IPS-18a (cell line): Measurements from ENCODE around the gene CRACDL.
"Not testable (repeated sequence)": the region's sequence is repeated elsewhere in the genome, so short reads cannot be mapped to it uniquely, and the experiment has no call there.

ENCODE experiments used
- H3K27ac ChIP-seq: one replicate; pipeline ENCODE4 v1.5.1; 2013; ENCODE audit warnings: low read length
- H3K27me3 ChIP-seq: one replicate; pipeline ENCODE4 v1.6.1; 2013; ENCODE audit warnings: mild to moderate bottlenecking, low read length; ENCODE audit not compliant: control insufficient read depth, insufficient read depth
- H3K36me3 ChIP-seq: one replicate; pipeline ENCODE4 v1.6.1; 2013; ENCODE audit warnings: low read depth, low read length; ENCODE audit not compliant: control insufficient read depth
- H3K4me1 ChIP-seq: one replicate; pipeline ENCODE4 v1.6.1; 2013; ENCODE audit warnings: low read depth, low read length; ENCODE audit not compliant: control insufficient read depth
- H3K4me3 ChIP-seq: one replicate; pipeline ENCODE4 v1.5.1; 2013; ENCODE audit warnings: low read length
- H3K9ac ChIP-seq: one replicate; pipeline ENCODE4 v1.6.1; 2013; ENCODE audit warnings: mild to moderate bottlenecking, low read length, moderate library complexity
- H3K9me3 ChIP-seq: one replicate; pipeline ENCODE4 v1.6.1; 2013; ENCODE audit warnings: low read depth, low read length; ENCODE audit not compliant: control insufficient read depth

Gene CRACDL

GRCh38 chr2:98759338-98759737 lies 176.7 kb downstream of the CRACDL start:
- H3K9ac ChIP-seq = no peak overlapping the region
- no peaks in the 10 kb centered on the region for H3K9me3 ChIP-seq
- no peaks in the 10 kb centered on the region for H3K27me3 ChIP-seq
- H3K4me1 ChIP-seq = no peaks in the 10 kb centered on the region
- no peak overlapping the region for H3K4me3 ChIP-seq
- H3K27ac ChIP-seq = no peak overlapping the region
- no peaks in the 10 kb centered on the region for H3K36me3 ChIP-seq

- Histone ChIP-seq H3K9ac (no peak overlapping the region), H3K4me1 (no peaks in the 10 kb centered on the region), H3K4me3 (no peak overlapping the region), H3K27me3 (no peaks in the 10 kb centered on the region), H3K9me3 (no peaks in the 10 kb centered on the region), H3K27ac (no peak overlapping the region), H3K36me3 (no peaks in the 10 kb centered on the region)
Measured at GRCh38 chr2:98757904-98758421, 178.1 kb downstream of the CRACDL start.

GRCh38 chr2:98753801-98754200 lies 182.2 kb downstream of the CRACDL start:
- Histone ChIP-seq H3K27ac (no peak overlapping the region), H3K9me3 (no peaks in the 10 kb centered on the region), H3K27me3 (no peaks in the 10 kb centered on the region), H3K36me3 (no peaks in the 10 kb centered on the region), H3K9ac (no peak overlapping the region), H3K4me1 (no peaks in the 10 kb centered on the region), H3K4me3 (no peak overlapping the region)

- not testable (repeated sequence) for H3K27ac ChIP-seq, H3K36me3 ChIP-seq, H3K4me3 ChIP-seq, H3K9ac ChIP-seq, H3K9me3 ChIP-seq, H3K27me3 ChIP-seq, H3K4me1 ChIP-seq
Measured at GRCh38 chr2:98752711-98753110, 183.3 kb downstream of the CRACDL start.

- Histone ChIP-seq H3K9ac (no peak overlapping the region), H3K27ac (no peak overlapping the region), H3K9me3 (no peaks in the 10 kb centered on the region), H3K4me3 (no peak overlapping the region), H3K27me3 (no peaks in the 10 kb centered on the region), H3K36me3 (no peaks in the 10 kb centered on the region), H3K4me1 (peaks cover 5% of the 10 kb centered on the region)
Measured at GRCh38 chr2:98751748-98752147, 184.3 kb downstream of the CRACDL start.

- H3K27me3 ChIP-seq = no peaks in the 10 kb centered on the region
- H3K9me3 ChIP-seq = no peaks in the 10 kb centered on the region
- peaks cover 5% of the 10 kb centered on the region for H3K4me1 ChIP-seq
- no peak overlapping the region for H3K27ac ChIP-seq
- no peak overlapping the region for H3K9ac ChIP-seq
- no peak overlapping the region for H3K4me3 ChIP-seq
- no peaks in the 10 kb centered on the region for H3K36me3 ChIP-seq
Measured at GRCh38 chr2:98750593-98751282, 185.3 kb downstream of the CRACDL start.

GRCh38 chr2:98749066-98749450 lies 187.0 kb downstream of the CRACDL start:
- Histone ChIP-seq H3K4me1 (peaks cover 5% of the 10 kb centered on the region), H3K27ac (no peak overlapping the region), H3K9me3 (no peaks in the 10 kb centered on the region), H3K27me3 (no peaks in the 10 kb centered on the region), H3K36me3 (no peaks in the 10 kb centered on the region), H3K9ac (no peak overlapping the region), H3K4me3 (no peak overlapping the region)

- Histone ChIP-seq H3K36me3 (no peaks in the 10 kb centered on the region), H3K4me1 (peaks cover 5% of the 10 kb centered on the region), H3K9ac (no peak overlapping the region), H3K27me3 (no peaks in the 10 kb centered on the region), H3K4me3 (no peak overlapping the region), H3K27ac (no peak overlapping the region), H3K9me3 (no peaks in the 10 kb centered on the region)
Measured at GRCh38 chr2:98748292-98749065, 187.5 kb downstream of the CRACDL start.

- no peaks in the 10 kb centered on the region for H3K36me3 ChIP-seq
- H3K27me3 ChIP-seq = no peaks in the 10 kb centered on the region
- no peaks in the 10 kb centered on the region for H3K9me3 ChIP-seq
- peaks cover 5% of the 10 kb centered on the region for H3K4me1 ChIP-seq
- H3K27ac ChIP-seq = no peak overlapping the region
- no peak overlapping the region for H3K4me3 ChIP-seq
- H3K9ac ChIP-seq = no peak overlapping the region
Measured at GRCh38 chr2:98747888-98748287, 188.1 kb downstream of the CRACDL start.

GRCh38 chr2:98746426-98746825 lies 189.6 kb downstream of the CRACDL start:
- H3K27ac ChIP-seq = no peak overlapping the region
- no peak overlapping the region for H3K4me3 ChIP-seq
- no peak overlapping the region for H3K9ac ChIP-seq
- no peaks in the 10 kb centered on the region for H3K27me3 ChIP-seq
- H3K4me1 ChIP-seq = peaks cover 5% of the 10 kb centered on the region
- H3K36me3 ChIP-seq = no peaks in the 10 kb centered on the region
- H3K9me3 ChIP-seq = no peaks in the 10 kb centered on the region

- Histone ChIP-seq H3K9ac (no peak overlapping the region), H3K9me3 (no peaks in the 10 kb centered on the region), H3K4me1 (peaks cover 5% of the 10 kb centered on the region), H3K36me3 (no peaks in the 10 kb centered on the region), H3K27ac (no peak overlapping the region), H3K27me3 (no peaks in the 10 kb centered on the region), H3K4me3 (no peak overlapping the region)
Measured at GRCh38 chr2:98744595-98744994, 191.4 kb downstream of the CRACDL start.
